GM10248 (cell line): ENCODE results near the gene USP34.
"Not testable (repeated sequence)": the region's sequence is repeated elsewhere in the genome, so short reads cannot be mapped to it uniquely, and the experiment has no call there.

Experiments
- CTCF ChIA-PET: fragments of 300-600 bp; sonication (Branson Sonifier 250); formaldehyde crosslinking; extraction: SDS; loops from one replicate; lab custom pipeline; 2021; ENCODE audit warnings: antibody characterized with exemption; lab: Yijun Ruan, JAX
- POLR2A ChIA-PET: fragments of 350-650 bp; sonication (Branson Sonifier 250); formaldehyde crosslinking; extraction: SDS; loops from one replicate; lab custom pipeline; 2020; ENCODE audit warnings: antibody characterized with exemption; lab: Yijun Ruan, JAX
- DNase-seq: peaks from one replicate; pipeline ENCODE4 v3.0.0; 2012; ENCODE audit errors: extremely low spot score
- CTCF ChIP-seq: IDR thresholded peaks from 2 replicates; pipeline ENCODE4 v1.5.1; 2012; ENCODE audit warnings: mild to moderate bottlenecking, low read depth; ENCODE audit errors: extremely low read depth, missing control alignments, control extremely low read depth

Gene USP34

GRCh38 chr2:61410185-61410584 is 60.7 kb downstream of the USP34 start:
- DNase-seq: no peak
- ChIA-PET CTCF (interaction anchor here (0.7 to 4.9 kb wide), 6 partner anchors 8 to 58 kb away, joined by 3 to 24 read pairs (median 4); no protein-coding TSS in a partner anchor), POLR2A (no interaction called here)
- no peak for TF ChIP-seq CTCF

- no peak for TF ChIP-seq CTCF
- DNase-seq: no peak
- ChIA-PET CTCF (interaction anchor here (0.9 to 3.5 kb wide), 4 partner anchors 10 to 21 kb away, joined by 3 to 11 read pairs (median 6); no protein-coding TSS in a partner anchor), POLR2A (interaction anchor here (0.6 kb wide), 1 partner anchor 360 kb away, joined by 13 read pairs; no protein-coding TSS in a partner anchor)
Measured at GRCh38 chr2:61405813-61406212, 65.1 kb downstream of the USP34 start.

GRCh38 chr2:61404438-61404837 is 66.4 kb downstream of the USP34 start:
- ChIA-PET CTCF (interaction anchor here (1.1 to 2.0 kb wide), 2 partner anchors 12 to 14 kb away, joined by 3 to 5 read pairs; no protein-coding TSS in a partner anchor), POLR2A (no interaction called here)
- no peak for TF ChIP-seq CTCF
- no peak for DNase-seq

- DNase-seq: no peak
- CTCF ChIA-PET: interaction anchor here (1.3 to 2.4 kb wide), 3 partner anchors 21 to 37 kb away, joined by 3 to 7 read pairs (median 3); no protein-coding TSS in a partner anchor
- no peak for TF ChIP-seq CTCF
- POLR2A ChIA-PET: no interaction called here
Measured at GRCh38 chr2:61398413-61398812, 72.5 kb downstream of the USP34 start.

- no peak for DNase-seq
- no peak for TF ChIP-seq CTCF
- ChIA-PET POLR2A (no interaction called here), CTCF (no interaction called here)
Measured at GRCh38 chr2:61396005-61396404, 74.9 kb downstream of the USP34 start.

- DNase-seq, CTCF ChIA-PET: not testable (repeated sequence)
Measured at GRCh38 chr2:61387588-61387987, 83.3 kb downstream of the USP34 start.

GRCh38 chr2:61380882-61381197 is 90.0 kb downstream of the USP34 start:
- DNase-seq, POLR2A ChIA-PET: not testable (repeated sequence)
- CTCF ChIA-PET: interaction anchor here (1.5 to 2.1 kb wide), 2 partner anchors 12 to 45 kb away, joined by 3 to 5 read pairs; no protein-coding TSS in a partner anchor

More at GRCh38 chr2:61387588-61387987, 83.3 kb downstream of the USP34 start:
- POLR2A ChIA-PET: not testable (repeated sequence)
